HG02938 (cell line): Measurements from ENCODE around the gene KIRREL3.
"Not testable (repeated sequence)": the region's sequence is repeated elsewhere in the genome, so short reads cannot be mapped to it uniquely, and the experiment has no call there.

Experiments
- ATAC-seq: cut with Tn5 transposase; IDR thresholded peaks from one replicate; pipeline ENCODE4 v1.9.1; 2021; ENCODE audit warnings: mild to moderate bottlenecking, moderate library complexity; ENCODE audit not compliant: unreplicated experiment

The KIRREL3 gene

DNA sequence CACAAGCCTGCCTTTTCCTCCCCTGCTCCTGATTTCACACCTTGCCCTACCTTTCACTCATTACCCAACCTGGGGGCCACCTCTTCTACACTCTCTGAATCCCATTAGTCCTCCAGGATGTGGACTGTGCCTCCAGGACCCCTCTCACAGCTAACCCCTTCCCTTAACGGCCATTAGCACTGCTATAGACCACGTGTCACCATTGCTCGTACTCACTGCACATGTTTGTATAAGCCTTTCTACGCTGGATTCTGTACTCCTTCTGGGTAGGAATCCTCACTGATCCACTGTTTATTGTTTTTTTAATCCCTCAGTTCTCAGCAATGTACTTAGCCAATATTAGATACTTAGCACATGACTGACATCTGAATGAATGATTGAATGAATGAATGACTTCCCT, 40.9 kb downstream of the KIRREL3 start:
- no peak for ATAC-seq

DNA sequence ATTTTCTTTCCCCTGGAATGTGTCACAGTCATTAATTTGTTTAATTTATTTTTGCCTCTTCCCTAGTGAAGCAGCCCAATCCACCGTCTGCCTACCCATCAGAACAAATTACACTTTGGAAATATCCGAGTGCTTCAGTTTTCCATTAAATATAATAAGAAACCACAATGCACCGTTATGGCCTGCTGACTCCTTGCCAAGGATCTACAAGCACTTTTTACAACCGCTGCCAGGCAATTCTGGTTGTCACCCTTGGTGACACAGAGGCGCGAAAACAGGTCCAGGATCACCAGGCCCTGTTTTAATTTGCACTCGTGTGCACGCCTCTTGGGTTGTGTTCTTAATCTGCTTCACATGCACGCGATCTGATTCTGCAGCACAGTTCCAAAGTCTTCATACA, 43.9 kb downstream of the KIRREL3 start:
- no peak for ATAC-seq

DNA sequence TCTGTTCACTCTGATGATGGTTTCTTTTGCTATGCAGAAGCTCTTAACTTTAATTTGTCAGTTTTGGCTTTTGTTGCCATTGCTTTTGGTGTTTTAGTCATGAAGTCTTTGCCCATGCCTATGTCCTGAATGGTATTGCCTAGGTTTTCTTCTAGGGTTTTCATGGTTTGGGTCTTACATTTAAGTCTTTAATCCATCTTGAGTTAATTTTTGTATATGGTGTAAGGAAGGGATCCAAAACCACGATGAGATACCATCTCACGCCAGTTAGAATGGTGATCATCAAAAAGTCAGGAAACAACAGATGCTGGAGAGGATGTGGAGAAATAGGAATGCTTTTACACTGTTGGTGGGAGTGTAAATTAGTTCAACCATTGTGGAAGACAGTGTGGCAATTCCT, 48.0 kb downstream of the KIRREL3 start:
- not testable (repeated sequence) for ATAC-seq

DNA sequence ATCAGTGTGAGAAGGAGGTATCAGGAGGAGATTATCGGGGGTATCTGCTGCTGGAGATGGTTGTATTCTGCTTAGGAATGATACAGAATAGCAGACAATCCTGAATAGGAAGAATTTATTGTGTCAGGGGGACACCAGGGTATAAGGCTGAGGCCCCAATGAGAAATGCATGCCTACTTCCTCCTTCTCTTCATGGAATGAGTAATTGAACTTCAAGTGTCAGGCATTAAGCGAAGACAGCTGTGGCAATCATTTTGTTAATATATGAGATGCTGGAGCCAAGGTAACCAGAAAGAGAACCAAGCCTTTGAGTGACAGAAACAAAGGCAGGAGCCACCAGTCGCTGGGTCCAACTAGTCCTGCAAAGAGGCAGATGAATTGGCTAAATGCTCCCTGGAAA, 49.1 kb downstream of the KIRREL3 start:
- no peak for ATAC-seq

DNA sequence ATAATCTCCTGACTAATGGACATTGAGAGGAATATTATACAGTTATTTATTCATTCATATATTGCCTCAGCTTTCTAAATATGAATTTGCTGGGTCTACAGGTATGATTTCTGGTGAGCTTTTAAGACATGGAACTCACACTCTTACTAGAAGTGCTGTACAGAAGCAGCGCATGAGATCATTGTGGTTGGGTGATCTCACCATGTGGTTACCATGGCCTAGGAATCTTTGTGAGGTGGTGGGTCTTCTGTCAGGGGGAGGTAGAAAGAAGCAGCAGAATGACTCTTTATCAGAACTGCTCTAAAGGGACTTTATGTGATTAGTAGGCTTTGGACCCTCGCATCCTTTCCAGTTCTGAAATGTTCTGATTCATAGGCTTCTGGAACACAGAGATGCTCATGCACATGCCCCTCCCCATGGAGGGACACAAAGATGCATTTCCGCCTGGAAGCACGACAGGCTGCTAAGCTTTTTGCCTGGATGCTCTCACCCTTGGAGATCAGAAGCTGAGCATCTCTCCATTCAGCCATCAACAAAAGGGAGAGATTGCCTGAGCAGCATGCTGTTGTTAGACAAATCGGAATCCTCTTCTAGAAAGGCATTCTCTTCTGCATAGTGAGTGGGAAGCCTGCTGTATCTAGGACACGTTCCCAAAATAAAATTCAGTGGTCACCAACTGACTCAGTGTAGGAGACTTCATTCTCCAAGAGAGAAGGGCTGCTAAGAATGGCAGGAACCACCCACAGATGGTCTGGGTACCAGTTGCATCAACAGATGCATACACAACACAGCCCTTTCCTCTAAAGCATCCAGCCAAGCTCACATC, 51.3 kb downstream of the KIRREL3 start:
- ATAC-seq = no peak

DNA sequence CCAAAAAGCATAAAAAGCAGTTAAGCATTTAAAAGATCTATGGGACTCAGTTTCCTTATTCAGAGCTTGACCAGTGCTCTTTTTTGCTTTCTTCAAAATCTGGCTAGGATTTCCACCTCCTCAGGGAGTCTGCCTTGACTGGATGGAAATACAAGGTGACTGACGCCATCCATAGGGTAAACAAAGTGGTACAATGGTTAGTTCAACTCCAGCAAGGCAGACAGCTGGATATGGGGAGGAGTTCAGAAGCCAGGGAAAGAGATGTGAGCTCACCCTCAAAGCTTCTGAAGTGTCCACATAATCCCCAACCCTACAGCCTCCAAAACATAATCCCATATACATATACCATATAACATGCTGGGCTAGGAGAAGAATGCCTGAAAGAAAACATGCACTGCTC, 52.0 kb downstream of the KIRREL3 start:
- ATAC-seq = no peak

DNA sequence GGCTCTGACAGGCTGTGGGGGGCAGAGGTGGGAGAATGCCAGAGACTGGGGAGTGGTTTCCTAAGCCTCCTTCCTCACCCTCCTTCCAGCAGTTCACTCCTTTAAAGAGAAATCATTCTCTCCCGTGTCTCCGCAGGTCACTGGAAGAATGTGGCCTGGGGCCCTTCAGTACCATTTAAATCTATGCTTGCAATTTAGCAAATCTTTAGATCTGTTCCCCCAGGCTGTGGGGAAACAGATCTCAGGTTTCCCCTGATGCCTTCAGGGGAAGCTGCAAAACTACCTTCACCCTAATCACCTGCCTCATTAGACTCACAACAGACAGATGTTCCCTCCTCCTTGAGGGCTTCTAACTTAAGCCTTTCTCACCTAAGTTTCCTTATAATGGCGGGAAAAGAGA, 55.3 kb downstream of the KIRREL3 start:
- no peak for ATAC-seq

DNA sequence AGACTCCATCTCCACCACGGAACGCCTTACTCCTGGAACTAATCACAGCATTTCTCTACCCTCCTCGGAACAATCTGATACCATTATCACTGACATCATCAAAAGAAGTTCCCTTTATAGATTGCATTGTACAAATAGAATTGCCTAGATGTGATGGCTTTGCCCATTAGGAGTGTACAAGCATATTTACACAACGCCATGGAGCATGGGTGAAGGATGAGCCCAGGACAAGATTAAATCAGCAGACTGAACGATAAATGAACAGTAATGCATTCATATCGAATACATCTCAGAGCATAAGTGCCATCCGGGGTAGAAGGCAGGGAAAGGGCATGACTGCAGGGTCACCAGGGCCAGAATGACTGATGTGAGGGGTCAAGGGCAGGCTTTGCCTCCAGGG, 57.3 kb downstream of the KIRREL3 start:
- no peak for ATAC-seq

DNA sequence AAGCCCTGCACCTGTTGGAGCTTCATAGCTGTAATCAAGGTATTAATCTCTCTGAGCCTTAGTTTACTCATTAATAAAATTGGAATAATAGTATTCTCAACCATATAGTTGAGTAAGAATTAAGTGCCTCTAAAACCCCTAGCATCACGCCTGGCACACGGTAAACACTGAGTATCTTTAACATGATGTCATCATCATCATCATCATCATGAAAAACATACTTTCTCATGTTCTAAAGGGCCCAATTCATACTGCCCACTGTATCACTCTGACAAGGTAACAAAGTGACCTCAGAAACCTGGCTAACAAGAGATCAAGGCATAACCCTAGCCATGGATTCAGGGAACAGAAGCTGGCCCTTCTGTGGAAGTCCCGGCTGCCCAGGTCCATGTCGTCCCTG, 58.4 kb downstream of the KIRREL3 start:
- ATAC-seq = no peak

DNA sequence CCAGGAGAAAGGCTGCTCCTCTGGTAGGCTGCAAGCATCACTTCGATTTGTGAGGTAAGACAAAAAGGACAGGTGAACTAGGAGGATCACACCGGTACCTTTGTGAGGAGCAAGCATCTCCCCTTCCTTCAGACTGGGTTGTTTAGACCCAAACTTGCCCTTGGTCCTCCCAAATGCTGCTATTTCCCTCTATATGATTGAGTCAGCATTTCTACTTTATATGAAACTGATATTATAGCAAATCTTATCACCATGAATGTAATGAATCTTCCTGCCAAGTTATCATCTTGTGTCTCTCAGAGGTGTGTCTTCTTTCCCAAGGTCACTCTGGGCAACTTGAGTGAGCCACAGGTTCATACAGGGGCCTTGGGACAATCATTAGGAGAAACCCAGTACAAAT, 61.0 kb downstream of the KIRREL3 start:
- no peak for ATAC-seq

DNA sequence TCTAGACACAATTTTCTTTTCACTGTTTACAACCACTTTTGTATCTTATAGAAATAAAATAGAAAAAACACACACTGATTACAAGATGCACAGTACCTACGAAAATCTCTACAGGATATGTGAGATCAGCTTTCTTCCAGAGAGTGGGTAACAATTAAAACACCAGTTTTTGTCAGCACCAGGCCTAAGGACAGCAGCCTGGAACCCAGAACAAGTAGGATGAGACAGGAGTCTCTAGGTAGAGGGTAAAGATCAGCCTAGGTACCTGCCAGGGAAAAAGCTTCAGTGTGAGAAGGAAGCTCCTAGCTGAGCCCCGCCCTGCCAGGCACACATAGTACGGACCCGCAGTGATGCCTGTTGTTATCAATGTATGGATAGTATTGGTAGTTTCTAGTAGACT, 61.9 kb downstream of the KIRREL3 start:
- ATAC-seq = no peak

DNA sequence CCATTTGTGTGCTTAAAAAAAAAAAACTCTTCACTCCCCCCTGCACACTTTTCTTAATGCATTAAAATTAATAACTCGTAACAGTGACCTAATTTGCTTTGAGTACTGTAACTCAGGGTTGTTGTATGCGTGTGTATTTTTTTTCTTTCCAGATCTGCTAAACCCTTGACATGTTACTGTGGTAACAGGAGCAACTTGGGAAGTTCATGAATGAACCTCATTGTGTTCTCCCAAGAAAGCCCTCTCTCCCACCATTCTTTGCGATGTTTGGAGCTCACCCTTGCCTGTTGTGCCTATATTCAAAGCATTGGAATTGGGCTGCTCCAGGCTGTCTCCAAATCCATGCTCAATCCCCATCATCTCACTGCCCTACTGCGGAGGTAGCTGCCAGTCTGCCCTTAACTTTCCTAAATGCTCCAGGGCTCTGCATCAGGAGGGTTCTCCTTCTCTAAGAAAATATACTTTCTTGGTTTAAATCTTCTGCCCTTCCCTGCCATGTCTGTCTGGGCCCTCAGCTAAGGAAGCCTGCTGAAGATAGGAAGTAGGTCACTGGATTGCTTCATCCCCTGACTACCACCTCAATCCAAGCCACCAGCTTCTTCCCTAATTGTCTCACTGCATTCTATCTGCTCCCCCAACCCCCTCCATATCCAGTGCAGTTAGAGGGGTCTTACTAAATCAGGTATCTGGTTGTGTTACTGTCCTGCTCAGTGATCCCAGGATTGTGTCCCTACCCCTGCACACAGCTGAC, 70.3 kb downstream of the KIRREL3 start:
- ATAC-seq = no peak

DNA sequence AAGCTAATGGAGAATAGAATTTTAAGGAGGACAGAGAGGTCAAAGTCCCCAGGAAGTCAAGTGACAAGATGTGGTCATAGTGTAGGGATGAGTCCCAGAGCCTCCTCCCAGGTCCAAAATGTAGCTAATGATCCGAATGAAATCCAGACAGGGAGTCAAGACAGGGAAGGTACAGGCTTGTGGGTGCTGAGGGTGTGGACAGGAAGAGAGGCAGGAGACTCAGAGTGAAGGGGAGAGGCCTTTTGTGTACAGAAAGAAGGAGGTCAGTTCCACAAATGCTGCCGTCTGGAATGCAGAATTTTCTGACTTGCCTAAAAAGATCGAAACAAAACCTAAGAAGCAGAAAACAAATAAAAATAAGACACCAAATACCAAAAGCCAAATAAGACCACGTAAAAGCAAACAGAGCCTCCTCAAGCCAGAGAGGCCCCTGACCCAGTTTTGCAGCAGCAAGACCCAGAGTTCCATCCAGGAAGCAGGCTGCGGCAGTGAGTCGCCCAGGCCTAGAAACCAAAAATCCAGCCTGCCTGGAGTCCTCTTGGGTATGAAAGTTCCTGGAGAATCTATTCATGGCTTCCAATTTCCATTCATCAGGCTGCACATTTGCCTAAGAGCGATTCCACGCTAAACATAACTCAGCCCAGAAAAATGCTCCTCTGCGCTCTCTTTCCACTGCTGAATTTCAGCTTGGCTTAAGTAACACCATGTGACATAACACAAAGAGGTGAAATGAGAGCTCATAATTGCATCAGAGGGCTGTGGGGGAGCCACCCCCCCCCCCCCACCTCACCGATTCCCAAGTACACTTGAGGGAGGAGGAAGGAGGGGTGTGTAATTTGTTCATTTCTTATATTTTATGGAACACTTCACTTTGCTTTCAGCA, 71.2 kb downstream of the KIRREL3 start:
- no peak for ATAC-seq

DNA sequence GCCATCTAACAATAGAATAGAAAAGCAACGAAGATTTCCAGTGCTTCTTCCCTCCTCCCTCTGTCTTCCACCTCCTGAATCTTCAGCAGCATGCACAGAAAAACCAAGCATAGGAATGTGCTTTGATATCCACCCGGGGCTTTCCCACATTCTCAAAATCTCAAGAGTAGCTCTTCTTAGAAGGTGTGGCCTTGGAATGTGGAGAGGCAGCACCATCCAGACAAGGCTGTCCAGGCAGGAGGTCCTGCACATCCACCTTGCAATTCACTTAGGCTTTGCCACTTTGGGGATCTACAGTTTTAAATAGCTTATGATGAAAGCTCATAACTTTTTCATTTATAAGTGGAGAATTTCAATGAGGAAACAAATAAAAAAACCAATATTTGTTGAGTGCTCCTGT, 72.9 kb downstream of the KIRREL3 start:
- ATAC-seq = no peak

DNA sequence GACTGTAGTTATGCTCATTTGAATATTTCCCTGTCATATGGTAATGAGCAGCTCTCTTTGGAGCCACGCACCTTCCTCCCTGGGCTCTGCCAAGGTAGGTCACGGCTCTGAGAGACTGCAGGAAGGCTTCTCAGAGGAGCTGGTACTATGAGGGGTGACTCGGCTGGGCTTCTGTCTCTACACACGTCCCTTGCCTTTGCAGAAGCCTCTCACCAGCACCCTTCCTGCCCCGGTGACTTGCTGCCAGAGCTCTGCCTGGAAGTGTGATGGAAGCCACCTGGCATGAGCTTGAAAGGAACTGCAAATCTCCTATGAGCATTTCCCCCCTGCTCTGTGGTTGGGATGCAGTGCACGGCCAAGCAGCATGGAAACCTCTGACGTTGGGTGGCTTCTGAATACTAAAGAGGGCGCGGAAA, 74.2 kb downstream of the KIRREL3 start:
- ATAC-seq = no peak

DNA sequence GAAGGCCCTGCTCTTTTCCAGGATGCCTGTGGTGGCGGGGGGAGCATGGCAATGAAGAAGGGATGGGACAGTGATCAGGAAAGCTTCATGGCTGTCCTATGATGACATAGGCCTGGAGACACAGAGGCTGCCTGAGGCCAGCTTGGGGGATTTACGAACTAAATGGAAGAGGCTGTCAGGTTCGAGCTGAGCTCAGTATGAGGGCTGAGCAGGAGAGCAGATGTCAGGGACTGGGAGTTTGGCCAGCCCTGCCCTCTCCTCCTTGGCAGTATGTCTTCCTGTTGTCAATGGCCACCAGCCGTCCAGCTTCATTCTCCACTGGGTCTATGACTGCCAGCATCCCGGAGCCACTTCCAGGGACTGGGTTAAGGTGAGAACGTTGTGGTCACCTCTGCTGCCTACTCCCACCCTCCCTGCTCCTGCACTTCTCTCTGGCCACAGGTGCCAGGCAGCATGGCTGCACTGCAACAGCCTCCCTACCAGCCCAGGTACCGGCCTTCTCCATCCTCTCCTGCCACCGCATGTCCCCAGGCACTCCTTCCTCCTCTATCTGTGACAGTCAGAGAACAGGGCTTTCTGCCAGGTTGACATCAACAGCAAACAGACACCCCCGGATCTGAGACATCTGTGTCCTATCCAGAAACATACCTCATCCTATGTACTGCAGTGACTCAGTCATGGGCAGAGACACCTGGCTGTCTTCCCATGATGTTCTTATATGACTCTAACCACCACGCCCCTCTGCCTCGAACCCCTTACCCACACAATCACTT, 75.1 kb downstream of the KIRREL3 start:
- no peak for ATAC-seq

DNA sequence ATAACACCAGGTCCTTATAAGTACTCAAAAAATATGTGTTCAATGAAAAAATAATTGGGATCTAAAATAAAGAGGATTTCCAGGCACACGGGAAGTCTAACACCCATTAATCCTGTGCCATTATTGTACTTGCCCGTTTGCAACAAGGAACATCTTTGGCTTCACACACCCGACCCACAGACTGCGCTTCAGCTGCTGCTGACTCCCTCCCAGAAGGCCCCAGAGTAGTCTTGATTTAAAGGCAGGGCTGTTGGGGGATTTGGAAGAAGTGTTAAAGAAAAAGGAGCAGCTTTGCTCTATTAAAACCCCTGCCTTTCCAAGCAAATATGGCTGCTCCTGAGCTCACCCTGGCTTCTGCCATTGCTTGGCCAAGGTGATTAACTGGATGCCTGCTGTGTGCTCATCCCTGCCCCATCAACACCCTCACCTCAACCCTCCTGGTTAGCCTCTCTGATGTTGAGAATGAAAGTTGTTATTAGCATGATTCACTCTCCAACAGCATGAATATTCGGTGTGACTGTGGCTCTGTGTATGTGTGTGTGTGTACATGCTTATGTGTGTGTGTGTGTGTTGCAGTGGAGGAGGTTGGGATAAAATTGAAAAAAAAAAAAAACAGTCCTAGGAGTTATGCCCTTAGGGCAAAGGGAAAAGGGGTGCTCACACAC, 76.1 kb downstream of the KIRREL3 start:
- ATAC-seq = no peak

DNA sequence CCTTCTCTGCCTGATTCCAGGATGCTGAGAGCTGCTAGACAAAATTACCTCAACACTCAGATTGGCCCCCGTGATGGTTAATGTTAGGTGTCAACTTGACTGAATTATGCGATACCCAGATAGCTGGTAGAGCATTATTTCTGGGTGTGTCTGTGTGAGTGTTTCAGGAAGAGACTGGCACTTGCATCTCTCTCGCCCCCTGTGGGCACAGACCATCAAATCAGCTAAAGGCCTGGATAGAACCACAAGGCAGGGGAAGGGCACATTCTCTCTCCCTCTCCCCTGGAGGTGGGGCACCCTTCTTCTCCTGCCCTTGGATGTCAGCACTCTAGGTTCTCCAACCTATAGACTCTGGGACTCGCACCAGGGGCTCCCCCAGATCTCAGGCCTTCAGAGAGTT, 79.7 kb downstream of the KIRREL3 start:
- no peak for ATAC-seq

DNA sequence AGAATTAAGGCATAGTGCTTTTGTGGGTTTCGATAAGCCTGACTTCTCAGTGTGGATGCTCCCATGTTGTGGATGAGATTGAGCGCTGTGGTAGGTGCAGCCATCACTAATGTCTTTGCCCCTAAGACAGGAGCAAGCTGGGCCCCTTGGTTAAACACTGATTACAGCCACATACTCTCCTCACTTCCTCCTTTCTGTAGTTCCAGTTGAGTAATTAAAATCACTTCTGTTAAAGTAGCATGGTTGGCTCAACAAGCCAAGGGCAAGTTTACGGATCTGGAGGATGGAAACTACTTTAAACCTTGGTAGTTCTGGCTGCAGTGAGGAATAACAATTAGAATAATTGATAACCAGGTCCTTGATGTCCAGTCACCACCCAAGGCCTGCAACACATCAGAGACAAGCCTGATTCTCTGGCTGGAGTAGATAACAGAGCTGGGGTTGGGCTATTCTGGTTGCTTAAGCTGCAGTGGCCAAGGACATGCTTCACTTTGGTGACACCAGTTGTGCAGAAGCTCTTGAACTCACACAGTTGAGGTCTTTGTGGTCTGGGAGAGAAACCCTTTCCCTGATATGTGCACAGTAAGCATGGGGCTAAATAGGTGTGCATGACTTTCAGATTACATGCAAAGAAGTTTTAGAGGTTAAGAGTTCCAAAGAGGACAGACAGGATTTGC, 81.3 kb downstream of the KIRREL3 start:
- ATAC-seq = peak; percentile 53

DNA sequence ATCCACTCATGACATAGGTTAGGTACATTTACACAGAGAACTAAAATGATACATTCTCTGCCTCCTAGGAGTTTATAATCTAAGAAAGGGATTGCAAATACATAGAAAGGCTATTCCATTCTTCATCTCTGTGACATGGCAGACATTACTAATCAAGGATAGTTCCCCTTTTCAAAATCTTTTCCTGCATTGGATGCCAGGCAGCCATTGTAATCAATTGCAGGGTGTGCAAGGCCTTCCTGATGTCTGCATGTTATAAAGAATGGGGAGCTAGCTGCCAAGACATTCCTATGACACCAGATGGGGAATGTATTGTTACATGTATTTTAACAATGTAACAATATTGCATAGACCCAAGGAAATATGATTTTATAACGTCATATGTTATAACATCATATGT, 82.0 kb downstream of the KIRREL3 start:
- ATAC-seq = no peak
